ENCODE results near the gene DHFR2. TPM values are rescaled to one million over a fixed set of nuclear protein-coding genes. Genes with fewer than 3 reads are reported as not detected.

Gene DHFR2
- total RNA-seq, 1 experiment from 2014 or later, result 2.6 TPM

DNA sequence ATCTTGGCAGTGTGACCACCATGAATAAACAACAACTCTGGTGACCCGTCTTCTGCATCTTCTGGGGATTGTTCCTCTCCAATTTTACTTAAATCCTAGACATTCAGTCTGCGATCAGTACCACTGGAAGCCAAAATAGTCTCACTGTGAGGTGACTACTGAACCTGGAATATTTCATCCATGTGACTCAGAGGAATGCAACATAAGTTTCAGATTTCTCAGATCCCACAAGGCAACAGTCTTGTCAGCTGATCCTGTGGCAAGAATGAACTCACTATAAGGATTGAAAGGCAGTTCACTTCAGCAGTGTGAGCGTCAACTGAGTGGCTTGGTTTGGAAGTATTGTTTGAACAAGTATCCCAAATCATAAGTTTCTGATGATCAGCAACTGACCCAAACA is 13.3 kb upstream of the DHFR2 start:
- Histone ChIP-seq H2AFZ (ENCODE audit: low read length) (no peak overlapping the region), H3K9me3 (ENCODE audit: low read length) (no peaks in the 10 kb centered on the region), H3K4me1 (ENCODE audit: insufficient read depth, low read length) (no peaks in the 10 kb centered on the region), H3K4me3 (ENCODE audit: low read length) (no peak overlapping the region), H3K27ac (ENCODE audit: low read length) (no peak overlapping the region), H4K20me1 (ENCODE audit: low read length) (no peaks in the 10 kb centered on the region), H3K9ac (ENCODE audit: low read length) (no peak overlapping the region), H3F3A (ENCODE audit: low read length, unreplicated experiment) (no peaks in the 10 kb centered on the region), H3K79me2 (ENCODE audit: low read length) (no peaks in the 10 kb centered on the region), H3K4me2 (ENCODE audit: low read length) (no peak overlapping the region), H3K36me3 (ENCODE audit: low read depth, low read length) (0 out of 2 replicates have a peak, but pooled peaks cover 3% of the 10 kb centered on the region), H3K9me2 (replicated peaks; ENCODE audit: low read length) (no peaks in the 10 kb centered on the region), H3K27me3 (ENCODE audit: low read length) (no peaks in the 10 kb centered on the region)
- no TSS peak for BruUV-seq (replicated peaks)
- peak; percentile 46 for DNase-seq
- ChIA-PET POLR2A (ENCODE audit: unreplicated experiment) (no interaction called here), CTCF (no interaction called here)
- no peak for ATAC-seq
- TF ChIP-seq, protein P1, sequence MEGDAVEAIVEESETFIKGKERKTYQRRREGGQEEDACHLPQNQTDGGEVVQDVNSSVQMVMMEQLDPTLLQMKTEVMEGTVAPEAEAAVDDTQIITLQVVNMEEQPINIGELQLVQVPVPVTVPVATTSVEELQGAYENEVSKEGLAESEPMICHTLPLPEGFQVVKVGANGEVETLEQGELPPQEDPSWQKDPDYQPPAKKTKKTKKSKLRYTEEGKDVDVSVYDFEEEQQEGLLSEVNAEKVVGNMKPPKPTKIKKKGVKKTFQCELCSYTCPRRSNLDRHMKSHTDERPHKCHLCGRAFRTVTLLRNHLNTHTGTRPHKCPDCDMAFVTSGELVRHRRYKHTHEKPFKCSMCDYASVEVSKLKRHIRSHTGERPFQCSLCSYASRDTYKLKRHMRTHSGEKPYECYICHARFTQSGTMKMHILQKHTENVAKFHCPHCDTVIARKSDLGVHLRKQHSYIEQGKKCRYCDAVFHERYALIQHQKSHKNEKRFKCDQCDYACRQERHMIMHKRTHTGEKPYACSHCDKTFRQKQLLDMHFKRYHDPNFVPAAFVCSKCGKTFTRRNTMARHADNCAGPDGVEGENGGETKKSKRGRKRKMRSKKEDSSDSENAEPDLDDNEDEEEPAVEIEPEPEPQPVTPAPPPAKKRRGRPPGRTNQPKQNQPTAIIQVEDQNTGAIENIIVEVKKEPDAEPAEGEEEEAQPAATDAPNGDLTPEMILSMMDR (conservative IDR thresholded peaks at IDR 0.05; ENCODE audit: low read depth, low read length), result no peak
- TF ChIP-seq EZH2 (IDR thresholded peaks at IDR 0.05; ENCODE audit: low read length, unreplicated experiment) (no peak), EZH2phosphoT487 (IDR thresholded peaks at IDR 0.05; ENCODE audit: borderline replicate concordance, low read length) (no peak)
- intact Hi-C loops (cut with micrococcal nuclease), result no loop called here

DNA sequence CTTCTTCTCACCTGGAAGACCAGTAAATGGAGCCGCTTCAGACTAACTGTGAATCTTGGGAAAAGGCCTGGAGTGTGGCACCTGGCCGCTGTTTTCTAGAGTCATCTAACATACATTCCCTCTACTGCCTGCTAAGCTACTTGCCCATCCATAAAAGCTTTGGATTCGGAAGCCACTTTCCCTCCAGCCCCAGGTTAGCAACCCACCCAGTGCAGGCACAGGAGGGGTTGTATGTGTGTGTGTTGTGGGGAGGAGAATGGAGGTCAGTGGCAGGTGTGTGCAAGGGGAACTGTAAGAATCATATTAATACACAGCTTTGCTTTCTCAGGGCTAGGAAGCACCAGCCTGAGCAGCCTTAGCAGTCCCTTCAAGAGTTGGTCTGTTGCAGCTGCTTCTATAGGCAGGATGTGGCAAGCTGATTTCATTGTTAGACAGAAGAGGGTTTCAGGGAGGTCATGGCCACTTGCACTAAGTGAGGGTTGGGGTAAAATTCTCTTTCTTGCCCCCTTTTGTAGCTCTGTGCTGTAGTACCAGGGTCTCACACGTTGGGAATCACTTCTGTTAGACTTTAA is 9.1 kb upstream of the DHFR2 start:
- Histone ChIP-seq H3K4me1 (ENCODE audit: insufficient read depth, low read length) (no peaks in the 10 kb centered on the region), H3K9ac (ENCODE audit: low read length) (no peak overlapping the region), H4K20me1 (ENCODE audit: low read length) (no peaks in the 10 kb centered on the region), H3K36me3 (ENCODE audit: low read depth, low read length) (0 out of 2 replicates have a peak, but pooled peaks cover 9% of the 10 kb centered on the region), H3K27me3 (ENCODE audit: low read length) (no peaks in the 10 kb centered on the region), H3K79me2 (ENCODE audit: low read length) (no peaks in the 10 kb centered on the region), H3K9me3 (ENCODE audit: low read length) (no peaks in the 10 kb centered on the region), H3F3A (ENCODE audit: low read length, unreplicated experiment) (no peaks in the 10 kb centered on the region), H2AFZ (ENCODE audit: low read length) (no peak overlapping the region), H3K4me3 (ENCODE audit: low read length) (no peak overlapping the region), H3K9me2 (replicated peaks; ENCODE audit: low read length) (no peaks in the 10 kb centered on the region), H3K27ac (ENCODE audit: low read length) (no peak overlapping the region), H3K4me2 (ENCODE audit: low read length) (no peak overlapping the region)
- ChIA-PET POLR2A (ENCODE audit: unreplicated experiment) (interaction anchor here (0.6 kb wide), 1 partner anchor 467 kb away, joined by 11 read pairs; no protein-coding TSS in a partner anchor), CTCF (no interaction called here)
- intact Hi-C loops (cut with micrococcal nuclease), result loop anchor here (2.0 kb wide), 1 partner anchor 17 kb away; no protein-coding TSS in a partner anchor
- no TSS peak for BruUV-seq (replicated peaks)
- TF ChIP-seq, protein P1 (conservative IDR thresholded peaks at IDR 0.05; ENCODE audit: low read depth, low read length), result no peak
- no peak for TF ChIP-seq EZH2phosphoT487 (IDR thresholded peaks at IDR 0.05; ENCODE audit: borderline replicate concordance, low read length)
- no peak for TF ChIP-seq EZH2 (IDR thresholded peaks at IDR 0.05; ENCODE audit: low read length, unreplicated experiment)
- no peak for DNase-seq
- no peak for ATAC-seq

DNA sequence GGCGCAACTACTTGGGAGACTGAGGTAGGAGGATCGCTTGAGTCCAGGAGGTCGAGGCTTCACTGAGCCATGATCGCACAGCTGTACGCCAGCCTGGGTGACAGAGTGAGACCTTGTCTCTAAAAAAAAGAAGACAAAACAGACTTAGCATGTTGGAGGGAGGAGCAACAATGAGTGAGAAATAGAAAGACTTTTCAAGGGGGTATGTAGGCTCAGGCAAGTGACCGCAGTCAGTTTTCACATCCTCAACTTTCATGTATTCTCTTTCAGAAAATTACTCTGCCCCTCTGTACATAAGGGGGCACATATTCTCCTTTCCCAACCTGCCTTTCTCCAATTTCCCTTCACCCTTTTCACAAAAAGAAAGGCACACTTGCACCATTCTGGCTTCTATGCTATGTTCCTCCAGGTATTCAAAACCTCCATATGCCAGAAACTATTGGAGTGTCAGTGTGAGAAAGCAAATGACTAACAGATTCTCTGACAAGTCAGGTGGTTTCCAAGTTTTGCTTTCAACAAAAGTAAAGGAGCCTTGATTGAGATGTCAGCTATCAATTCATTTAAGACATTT is 7.7 kb upstream of the DHFR2 start:
- Histone ChIP-seq H2AFZ (ENCODE audit: low read length) (no peak overlapping the region), H3K9me3 (ENCODE audit: low read length) (no peaks in the 10 kb centered on the region), H3K9me2 (replicated peaks; ENCODE audit: low read length) (no peaks in the 10 kb centered on the region), H3K4me1 (ENCODE audit: insufficient read depth, low read length) (no peaks in the 10 kb centered on the region), H3K4me2 (ENCODE audit: low read length) (no peak overlapping the region), H3K27ac (ENCODE audit: low read length) (no peak overlapping the region), H3F3A (ENCODE audit: low read length, unreplicated experiment) (no peaks in the 10 kb centered on the region), H3K9ac (ENCODE audit: low read length) (no peak overlapping the region), H4K20me1 (ENCODE audit: low read length) (no peaks in the 10 kb centered on the region), H3K36me3 (ENCODE audit: low read depth, low read length) (0 out of 2 replicates have a peak, but pooled peaks cover 10% of the 10 kb centered on the region), H3K27me3 (ENCODE audit: low read length) (no peaks in the 10 kb centered on the region), H3K4me3 (ENCODE audit: low read length) (no peak overlapping the region), H3K79me2 (ENCODE audit: low read length) (no peaks in the 10 kb centered on the region)
- ATAC-seq (no peak), DNase-seq (no peak)
- BruUV-seq (replicated peaks), result no TSS peak
- ChIA-PET POLR2A (ENCODE audit: unreplicated experiment) (no interaction called here), CTCF (interaction anchor here (0.6 to 0.7 kb wide), 2 partner anchors 12 to 86 kb away, joined by 3 read pairs; no protein-coding TSS in a partner anchor)
- intact Hi-C loops (cut with micrococcal nuclease), result no loop called here
- TF ChIP-seq EZH2 (IDR thresholded peaks at IDR 0.05; ENCODE audit: low read length, unreplicated experiment) (no peak), EZH2phosphoT487 (IDR thresholded peaks at IDR 0.05; ENCODE audit: borderline replicate concordance, low read length) (no peak)
- TF ChIP-seq, protein P1 (conservative IDR thresholded peaks at IDR 0.05; ENCODE audit: low read depth, low read length), result no peak

Data from PC-3 (cell line).